Sigmoid colon (tissue), 3 donors: ENCODE measurements around the gene LPCAT3.

ENCODE experiments used
- POLR2A ChIP-seq, 2 donors: fragments of 450-650 bp; IDR thresholded peaks; one replicate each; pipeline ENCODE4 v1.6.1; 2016; ENCODE audit warnings: antibody characterized with exemption in 2 of 2, mild to moderate bottlenecking in 2 of 2, moderate library complexity in 2 of 2
- TF ChIP-seq, protein P1 (sequence below), 4 experiments: fragments of 450-650 bp in 3 of 4; fragments of 200-600 bp in 1 of 4; IDR thresholded peaks; one replicate each; pipeline ENCODE4 v1.5.1; 2016 to 2019; ENCODE audit warnings: antibody characterized with exemption in 4 of 4, mild to moderate bottlenecking in 3 of 4, moderate library complexity in 2 of 4

DNA sequence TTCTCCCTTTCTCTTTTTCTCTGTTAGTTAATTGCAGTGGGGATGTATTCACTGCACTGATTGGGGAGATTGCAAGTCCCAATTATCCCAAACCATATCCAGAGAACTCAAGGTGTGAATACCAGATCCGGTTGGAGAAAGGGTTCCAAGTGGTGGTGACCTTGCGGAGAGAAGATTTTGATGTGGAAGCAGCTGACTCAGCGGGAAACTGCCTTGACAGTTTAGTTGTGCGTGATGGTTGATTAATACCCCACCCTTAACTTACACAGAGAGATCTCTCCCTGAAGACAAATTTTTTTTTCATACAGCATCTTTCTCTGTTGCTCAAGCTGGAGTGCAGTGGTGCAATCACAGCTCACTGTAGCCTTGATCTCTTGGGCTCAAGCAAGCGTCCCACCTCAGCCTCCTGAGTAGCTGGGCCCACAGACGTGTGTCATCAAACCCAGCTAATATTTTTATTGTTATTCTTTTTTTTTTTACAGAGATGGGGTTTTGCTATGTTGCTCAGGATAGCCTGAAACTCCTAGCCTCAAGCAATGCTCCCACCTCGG, 46.9 kb upstream of the LPCAT3 start:
- no peak for TF ChIP-seq POLR2A (IDR thresholded peaks at IDR 0.05)
- TF ChIP-seq, protein P1, sequence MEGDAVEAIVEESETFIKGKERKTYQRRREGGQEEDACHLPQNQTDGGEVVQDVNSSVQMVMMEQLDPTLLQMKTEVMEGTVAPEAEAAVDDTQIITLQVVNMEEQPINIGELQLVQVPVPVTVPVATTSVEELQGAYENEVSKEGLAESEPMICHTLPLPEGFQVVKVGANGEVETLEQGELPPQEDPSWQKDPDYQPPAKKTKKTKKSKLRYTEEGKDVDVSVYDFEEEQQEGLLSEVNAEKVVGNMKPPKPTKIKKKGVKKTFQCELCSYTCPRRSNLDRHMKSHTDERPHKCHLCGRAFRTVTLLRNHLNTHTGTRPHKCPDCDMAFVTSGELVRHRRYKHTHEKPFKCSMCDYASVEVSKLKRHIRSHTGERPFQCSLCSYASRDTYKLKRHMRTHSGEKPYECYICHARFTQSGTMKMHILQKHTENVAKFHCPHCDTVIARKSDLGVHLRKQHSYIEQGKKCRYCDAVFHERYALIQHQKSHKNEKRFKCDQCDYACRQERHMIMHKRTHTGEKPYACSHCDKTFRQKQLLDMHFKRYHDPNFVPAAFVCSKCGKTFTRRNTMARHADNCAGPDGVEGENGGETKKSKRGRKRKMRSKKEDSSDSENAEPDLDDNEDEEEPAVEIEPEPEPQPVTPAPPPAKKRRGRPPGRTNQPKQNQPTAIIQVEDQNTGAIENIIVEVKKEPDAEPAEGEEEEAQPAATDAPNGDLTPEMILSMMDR (IDR thresholded peaks at IDR 0.05): no peak
